Activated T-cell treated with anti-CD3 and anti-CD28 coated beads, Interleukin-2, amount 50 U/mL, for 1 hour (primary cell): ENCODE results near the gene DNAH8.
"Not testable (repeated sequence)": the region's sequence is repeated elsewhere in the genome, so short reads cannot be mapped to it uniquely, and the experiment has no call there.

Experiments
- DNase-seq: peaks from one replicate; pipeline ENCODE4 v3.0.0-alpha.2; 2020

DNAH8 gene

GRCh38 chr6:38846361-38846760, 131.2 kb downstream of the DNAH8 start:
- no peak for DNase-seq

GRCh38 chr6:38846844-38847243, 131.7 kb downstream of the DNAH8 start:
- no peak for DNase-seq

- DNase-seq = no peak
Measured at GRCh38 chr6:38847497-38847896, 132.4 kb downstream of the DNAH8 start.

GRCh38 chr6:38848760-38849159, 133.6 kb downstream of the DNAH8 start:
- no peak for DNase-seq

- DNase-seq = no peak
Measured at GRCh38 chr6:38852215-38852614, 137.1 kb downstream of the DNAH8 start.

- no peak for DNase-seq
Measured at GRCh38 chr6:38853236-38853635, 138.1 kb downstream of the DNAH8 start.

GRCh38 chr6:38856492-38856891, 141.4 kb downstream of the DNAH8 start:
- no peak for DNase-seq

- DNase-seq = no peak
Measured at GRCh38 chr6:38857815-38858214, 142.7 kb downstream of the DNAH8 start.

GRCh38 chr6:38860041-38860440, 144.9 kb downstream of the DNAH8 start:
- no peak for DNase-seq

- DNase-seq = no peak
Measured at GRCh38 chr6:38861926-38862401, 146.9 kb downstream of the DNAH8 start.

- DNase-seq = no peak
Measured at GRCh38 chr6:38865521-38866174, 150.5 kb downstream of the DNAH8 start.

- no peak for DNase-seq
Measured at GRCh38 chr6:38867726-38868125, 152.6 kb downstream of the DNAH8 start.

- peak; percentile 48 for DNase-seq
Measured at GRCh38 chr6:38871741-38872568, 156.8 kb downstream of the DNAH8 start.

GRCh38 chr6:38873001-38873400, 157.9 kb downstream of the DNAH8 start:
- no peak for DNase-seq

GRCh38 chr6:38873816-38874215, 158.7 kb downstream of the DNAH8 start:
- not testable (repeated sequence) for DNase-seq

GRCh38 chr6:38876475-38876874, 161.4 kb downstream of the DNAH8 start:
- DNase-seq = no peak

GRCh38 chr6:38877721-38878120, 162.6 kb downstream of the DNAH8 start:
- no peak for DNase-seq

- DNase-seq = no peak
Measured at GRCh38 chr6:38882157-38882556, 167.0 kb downstream of the DNAH8 start.

GRCh38 chr6:38897507-38897906, 182.4 kb downstream of the DNAH8 start:
- DNase-seq = no peak

GRCh38 chr6:38901802-38902522, 186.9 kb downstream of the DNAH8 start:
- DNase-seq = no peak

- no peak for DNase-seq
Measured at GRCh38 chr6:38906582-38906981, 191.5 kb downstream of the DNAH8 start.

- no peak for DNase-seq
Measured at GRCh38 chr6:38907264-38907663, 192.2 kb downstream of the DNAH8 start.

- DNase-seq = no peak
Measured at GRCh38 chr6:38909015-38909730, 194.1 kb downstream of the DNAH8 start.
